GM19193 (cell line): ENCODE results near the gene PLXNB1.

Experiments used
- POLR2A ChIP-seq: IDR thresholded peaks from 4 replicates; pipeline ENCODE4 v1.6.1; 2011; ENCODE audit not compliant: insufficient read depth, insufficient read length; ENCODE audit errors: extremely low read depth

The PLXNB1 gene

DNA sequence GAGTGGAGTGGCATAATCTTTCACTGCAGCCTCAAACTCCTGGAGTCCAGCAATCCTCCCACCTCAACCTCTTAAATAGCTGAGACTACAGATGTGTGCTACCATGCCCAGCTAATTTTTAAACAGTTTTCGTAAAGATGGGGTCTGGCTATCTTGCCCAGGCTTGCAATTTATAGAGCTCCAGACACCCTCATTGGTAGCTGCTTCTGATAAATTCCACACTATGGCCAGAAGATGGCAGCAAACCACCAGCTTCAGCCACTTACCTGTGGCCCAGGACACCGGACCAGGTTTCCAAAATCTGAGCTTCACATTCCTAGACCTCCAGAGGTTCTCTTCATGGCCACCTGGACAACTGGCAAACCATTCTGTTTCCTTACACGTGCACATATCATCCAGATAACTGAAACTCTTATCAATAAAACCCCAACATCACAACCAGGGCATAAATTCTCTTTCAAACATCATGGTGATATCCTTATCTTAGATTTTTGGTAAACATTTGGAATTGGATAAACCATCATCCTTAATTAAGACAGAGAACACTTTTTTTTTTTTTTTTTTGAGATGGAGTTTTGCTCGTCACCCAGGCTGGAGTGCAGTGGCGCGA, 29.0 kb downstream of the PLXNB1 start:
- no peak for TF ChIP-seq POLR2A

DNA sequence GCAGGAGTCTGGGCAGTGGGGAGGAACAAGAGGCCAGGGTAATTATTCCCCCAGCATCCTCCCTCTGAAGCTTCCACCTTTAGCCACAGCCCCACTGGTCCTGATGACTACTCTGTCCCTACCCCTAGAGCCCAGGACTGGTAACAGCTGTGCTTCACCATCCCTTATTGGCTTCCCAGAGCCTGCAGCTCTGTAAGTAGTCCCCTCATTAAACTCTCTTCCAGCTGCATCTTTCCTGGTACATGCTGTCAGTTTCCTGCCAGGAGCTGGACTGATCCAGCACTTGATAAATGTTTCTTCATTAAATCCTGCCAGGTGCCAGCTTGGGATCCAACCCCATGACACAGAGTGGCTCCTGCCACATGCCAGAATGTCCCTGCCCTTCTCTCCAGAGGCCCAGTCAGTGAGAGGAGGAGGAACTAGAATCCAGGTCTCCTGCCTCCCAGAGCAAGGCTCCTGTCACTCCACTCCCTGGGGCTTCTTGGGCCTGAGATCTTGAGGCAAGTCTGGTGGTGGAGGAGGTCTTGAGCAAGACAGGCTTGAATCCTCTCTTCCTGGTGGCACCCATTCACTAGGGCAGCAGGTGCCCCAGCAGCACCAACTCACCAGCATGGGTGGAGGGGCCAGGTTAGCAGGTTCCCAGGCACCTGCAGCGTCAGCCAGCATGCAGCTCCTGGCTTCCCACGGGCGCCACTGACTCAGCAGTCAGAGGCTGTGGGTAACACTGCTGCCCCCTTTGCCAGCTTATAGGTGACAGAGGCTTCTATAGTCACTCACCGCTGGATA, 30.3 kb downstream of the PLXNB1 start:
- no peak for TF ChIP-seq POLR2A

DNA sequence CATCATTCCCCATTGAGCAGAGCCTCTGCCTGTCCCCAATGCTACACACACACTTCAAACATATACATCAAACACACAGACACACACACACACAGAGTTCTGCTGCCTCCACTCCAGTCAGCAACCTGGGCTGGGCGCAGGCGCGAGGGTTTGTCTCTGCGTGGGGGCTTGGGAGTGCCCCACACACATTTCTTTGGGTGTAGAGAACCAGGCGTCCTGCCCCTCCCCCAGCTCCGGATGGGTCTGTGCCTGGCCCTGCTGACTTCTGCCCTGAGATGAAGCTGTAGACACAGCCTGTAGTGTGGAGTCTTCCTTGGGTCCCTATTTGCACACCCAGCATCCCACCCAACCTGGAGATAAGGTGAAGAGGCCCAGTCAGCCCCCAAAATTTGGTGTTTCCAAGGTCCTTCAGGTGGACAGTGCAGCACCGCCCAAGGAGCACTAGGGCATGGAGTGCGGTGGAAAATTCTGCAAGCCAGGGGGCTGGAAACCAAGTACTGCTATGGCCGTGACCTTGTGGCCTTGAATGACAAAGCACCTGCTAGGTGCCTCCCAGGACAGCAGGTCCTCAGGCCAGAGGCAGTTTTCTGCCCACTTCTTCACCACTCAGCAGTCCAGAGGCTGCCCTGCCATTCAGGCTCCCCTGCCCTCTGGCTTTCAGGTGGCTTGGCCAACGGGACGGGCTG, 31.0 kb downstream of the PLXNB1 start:
- TF ChIP-seq POLR2A, result no peak

DNA sequence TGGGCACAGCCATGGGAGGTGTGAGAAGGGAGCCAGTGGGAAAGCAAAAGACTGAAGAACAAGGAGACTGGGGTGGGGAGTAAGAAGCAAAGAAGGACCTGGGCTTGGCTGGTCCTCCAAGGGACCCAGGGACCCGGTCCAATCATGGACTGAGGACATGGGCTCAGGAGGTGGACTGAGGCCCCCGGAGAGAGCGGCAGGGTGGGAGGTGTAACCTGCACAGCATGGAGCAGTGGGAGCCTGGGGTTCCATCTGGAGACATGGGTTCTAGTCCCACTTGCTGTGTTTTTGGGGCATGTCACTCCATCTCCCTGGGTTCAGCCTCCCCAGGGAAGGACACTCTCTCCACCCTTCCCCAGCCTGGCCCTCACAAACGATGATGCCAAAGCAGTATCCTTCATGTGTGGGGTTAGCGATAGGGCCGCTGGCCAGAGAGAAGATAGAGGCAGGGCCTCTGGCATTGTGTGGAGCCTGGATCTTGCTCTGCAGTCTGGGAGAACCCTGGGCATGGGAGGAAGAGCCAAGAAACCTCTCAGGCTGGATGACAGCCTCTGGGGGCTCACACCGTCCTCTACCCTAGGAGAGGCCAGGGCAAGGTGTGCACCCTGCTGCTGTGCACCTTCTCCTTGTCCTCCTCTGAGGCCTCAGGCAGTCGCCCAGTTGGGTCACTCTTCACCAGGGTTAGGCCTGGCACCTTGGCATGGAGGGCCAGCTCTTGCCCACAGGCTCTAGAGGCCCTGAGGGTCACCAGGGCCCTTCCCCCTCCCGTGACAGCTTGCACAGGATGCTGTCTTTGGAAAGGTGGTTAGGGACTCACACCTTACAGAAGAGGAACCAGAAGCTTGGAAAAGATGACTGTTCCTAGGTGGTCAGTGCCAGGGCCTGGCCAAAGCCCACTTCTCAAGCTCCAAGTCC, 31.9 kb downstream of the PLXNB1 start:
- no peak for TF ChIP-seq POLR2A

DNA sequence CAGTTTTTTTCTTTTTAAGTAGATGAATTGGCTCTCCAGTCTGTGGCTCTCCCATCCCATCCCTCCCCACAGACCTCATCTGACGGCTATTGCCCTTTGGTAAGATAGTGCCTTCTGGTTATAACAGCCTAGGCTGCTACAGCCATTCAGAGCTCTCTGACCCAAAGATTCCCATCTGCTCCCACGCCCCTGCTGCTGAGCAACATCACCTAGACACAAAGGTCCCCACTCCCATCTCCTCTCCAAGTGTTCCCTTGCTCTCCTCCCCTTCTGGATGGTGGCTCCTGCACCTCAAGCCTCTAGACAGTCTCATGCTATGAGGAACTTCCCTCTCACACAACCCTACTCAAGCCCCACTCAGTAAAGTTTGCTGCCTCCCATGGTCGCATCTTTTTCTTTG, 34.2 kb downstream of the PLXNB1 start:
- no peak for TF ChIP-seq POLR2A

DNA sequence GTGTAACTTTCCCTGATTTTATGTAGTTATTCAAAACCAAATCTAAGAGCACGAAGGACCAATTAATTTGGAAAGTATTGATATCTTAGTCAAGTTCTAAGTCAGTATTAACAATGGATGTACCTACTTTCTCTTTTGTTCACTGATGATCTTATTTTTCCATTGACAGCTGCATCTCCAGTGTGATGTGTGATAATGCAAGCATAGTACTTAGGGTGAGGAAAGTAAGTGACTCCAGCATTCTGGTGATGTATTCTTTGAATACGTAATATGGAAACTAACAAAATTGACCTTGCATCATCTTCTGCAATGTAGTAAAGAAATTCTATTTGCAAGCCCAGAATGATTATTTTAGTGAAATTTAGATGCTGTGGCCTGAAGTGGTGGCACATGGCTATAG, 35.5 kb downstream of the PLXNB1 start:
- no peak for TF ChIP-seq POLR2A

DNA sequence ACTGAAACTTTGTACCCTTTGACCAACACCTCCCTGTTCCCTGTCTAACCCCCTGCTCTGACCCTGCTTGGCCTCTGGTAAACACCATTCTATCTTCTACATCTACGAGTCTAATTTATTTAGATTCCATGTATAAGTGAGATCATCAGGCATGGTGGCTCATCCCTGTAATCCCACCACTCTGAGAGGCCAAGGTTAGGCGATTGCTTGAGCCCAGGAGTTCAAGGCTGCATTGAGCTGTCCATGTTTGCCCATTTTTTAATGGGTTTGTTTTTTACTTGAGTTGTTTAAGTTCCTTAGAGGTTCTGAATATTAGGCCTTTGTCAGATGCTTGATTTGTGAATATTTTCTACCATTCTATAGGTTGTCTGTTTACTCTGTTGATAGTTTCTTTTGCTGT, 40.9 kb downstream of the PLXNB1 start:
- TF ChIP-seq POLR2A, result no peak

DNA sequence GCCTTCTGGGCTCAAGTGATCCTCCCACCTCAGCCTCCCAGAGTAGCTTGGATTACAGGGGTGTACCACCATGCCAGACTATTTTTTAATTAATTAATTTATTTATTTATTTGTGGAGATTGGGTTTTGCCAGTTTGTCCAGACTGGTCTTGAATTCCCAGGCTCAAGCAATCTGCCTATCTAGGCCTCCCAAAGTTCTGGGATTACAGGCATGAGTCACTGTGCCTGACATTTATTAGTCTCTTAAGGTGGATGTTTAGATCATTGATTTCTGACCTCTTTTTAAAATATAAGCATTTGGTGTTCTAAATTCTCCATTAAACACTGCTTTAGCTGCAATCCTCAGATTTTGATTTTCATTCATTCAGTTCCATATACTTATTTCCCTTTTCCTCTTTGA, 42.3 kb downstream of the PLXNB1 start:
- TF ChIP-seq POLR2A, result no peak

DNA sequence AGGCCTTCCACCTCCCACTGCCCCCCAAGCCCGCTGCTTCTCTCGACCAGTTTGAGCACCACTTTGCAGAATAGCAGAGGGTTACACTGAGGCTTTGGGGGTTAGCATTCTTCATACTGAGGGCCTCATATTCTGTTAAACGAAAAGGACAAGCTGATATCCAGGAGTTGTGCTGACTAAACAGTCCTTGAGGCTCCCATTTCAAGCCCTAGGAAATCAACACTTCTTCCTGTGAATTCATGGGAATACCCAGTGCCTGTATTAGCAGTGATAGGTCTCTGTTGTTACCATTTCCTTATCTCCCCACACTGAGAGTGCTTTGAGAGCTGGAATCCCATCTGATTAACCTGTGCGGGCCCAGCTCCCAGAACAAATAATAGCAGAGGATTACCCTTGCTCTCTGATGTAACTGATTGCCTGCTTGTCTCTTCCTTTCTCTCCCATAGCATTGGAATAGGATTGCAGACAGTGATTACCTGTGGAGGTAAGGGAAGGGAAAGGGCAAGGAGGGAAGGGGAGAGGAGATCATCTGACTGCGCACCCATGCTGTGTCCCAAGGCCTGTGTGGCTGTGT, 56.9 kb downstream of the PLXNB1 start:
- no peak for TF ChIP-seq POLR2A

DNA sequence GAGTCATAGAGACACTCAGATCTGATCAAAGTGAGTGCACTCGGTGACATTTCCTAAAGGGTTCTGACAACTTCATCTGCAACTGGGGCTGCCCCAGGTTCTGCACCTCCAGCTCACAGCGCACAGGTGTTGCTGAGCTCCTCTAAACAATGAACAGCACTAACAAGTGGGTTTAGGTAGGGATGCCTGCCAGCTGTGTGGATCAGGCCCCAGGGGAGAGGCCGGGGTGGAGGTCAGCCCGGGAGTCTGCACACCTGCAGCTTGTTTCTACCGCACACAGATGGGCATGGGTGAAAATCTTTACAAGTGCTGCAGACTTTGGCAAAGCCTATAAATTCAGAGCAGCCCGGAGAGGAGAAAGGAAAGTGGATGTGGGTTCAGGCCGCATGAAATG, 57.5 kb downstream of the PLXNB1 start:
- TF ChIP-seq POLR2A, result no peak

DNA sequence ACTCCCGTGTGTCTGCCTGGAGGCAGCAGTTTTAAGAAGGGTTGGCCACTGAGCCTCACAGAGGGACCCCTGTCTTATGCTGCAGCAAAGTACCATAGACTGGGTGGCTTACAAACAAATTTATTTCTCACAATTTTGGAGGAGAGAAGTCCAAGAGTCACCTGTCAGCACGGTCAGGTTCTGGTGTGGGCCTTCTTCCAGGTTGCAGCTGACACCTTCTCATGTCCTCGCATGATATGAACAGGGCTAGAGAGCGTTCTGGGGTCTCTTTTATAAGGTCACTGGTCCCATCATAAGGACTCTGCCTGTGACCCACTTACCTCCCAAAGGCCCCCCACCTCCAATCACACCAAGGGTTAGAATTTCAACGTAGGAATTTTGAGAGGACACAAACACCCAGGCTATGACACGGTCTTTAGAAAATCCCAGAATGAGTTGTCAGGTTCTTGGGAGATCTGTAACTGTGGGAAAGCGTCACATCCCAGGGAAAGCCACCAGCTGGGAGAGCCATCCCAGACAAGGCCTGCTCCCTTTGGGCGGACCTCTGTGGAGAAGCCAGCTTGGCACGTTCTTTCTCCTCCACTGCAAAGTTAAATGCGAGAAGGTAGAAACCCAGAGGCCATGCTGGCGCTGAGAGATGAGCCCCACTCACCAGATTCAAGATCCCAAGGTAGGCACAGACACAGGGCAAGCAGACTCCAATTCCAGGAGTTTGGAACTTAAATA, 58.1 kb downstream of the PLXNB1 start, which contains the start of gene FBXW12:
TSS of gene FBXW12 (plus strand) at position 569 of the 726 bp plus-strand sequence. CDS start 549 bp downstream, outside the sequence.
- TF ChIP-seq POLR2A, result no peak

DNA sequence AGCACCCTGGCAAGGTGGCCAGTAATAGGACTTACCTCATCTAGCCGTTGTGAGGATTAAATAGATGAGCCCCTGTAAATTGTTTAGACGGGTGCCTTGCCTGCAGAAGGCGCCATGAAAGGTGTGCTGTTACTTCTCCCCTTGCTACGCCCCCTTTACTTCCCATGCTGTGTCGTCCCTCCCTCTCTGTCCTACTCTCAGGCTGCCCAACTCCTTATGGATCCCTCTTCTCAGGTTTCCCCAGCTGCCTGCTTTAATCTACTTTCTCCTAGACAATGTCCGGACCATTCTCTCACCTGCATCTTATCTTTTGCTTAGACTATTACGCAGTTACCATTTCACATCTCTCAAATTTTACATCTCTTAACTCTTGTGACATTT, 59.6 kb downstream of the PLXNB1 start:
- TF ChIP-seq POLR2A, result no peak

DNA sequence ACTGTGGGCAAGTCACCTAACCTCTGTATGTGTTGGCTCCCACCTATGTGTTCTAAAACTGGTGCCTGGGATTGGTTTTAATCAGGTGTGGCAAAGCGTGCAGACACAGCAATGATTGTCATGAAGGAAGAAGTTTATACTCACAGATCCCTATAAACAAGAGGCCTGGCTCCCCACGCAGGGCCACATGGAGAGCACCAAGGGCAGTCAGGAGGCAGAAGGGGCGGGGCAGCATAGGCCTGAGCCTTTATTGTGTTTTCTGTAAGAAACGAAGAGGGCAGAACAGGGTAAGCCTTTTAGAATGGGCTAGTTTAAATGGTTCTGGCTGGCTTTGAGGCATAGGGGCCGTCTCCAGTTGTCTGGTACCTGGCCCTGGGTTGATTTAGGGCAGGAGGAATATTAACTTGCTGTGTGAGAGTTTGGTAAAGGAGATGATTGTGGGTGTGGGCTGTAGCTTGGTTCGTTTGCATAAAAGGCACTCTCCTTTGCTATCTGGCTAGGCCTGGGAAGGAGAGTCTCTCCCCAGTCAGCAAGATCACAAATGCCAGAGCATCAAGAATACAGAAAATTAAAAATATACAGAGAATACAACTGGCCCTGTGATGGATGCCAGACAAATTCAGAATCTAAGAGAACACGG, 60.1 kb downstream of the PLXNB1 start:
- no peak for TF ChIP-seq POLR2A
